MM.1S (cell line): ENCODE measurements around the gene GPHN.

Experiments
- CTCF ChIP-seq: fragments of 300-600 bp; sonication (generic); IDR thresholded peaks from 2 replicates; pipeline ENCODE4 v1.5.1; 2016; ENCODE audit warnings: antibody characterized with exemption, low read length, mixed read lengths
- EZH2 ChIP-seq: fragments of 300-600 bp; sonication (generic); optimal IDR thresholded peaks from 2 replicates; pipeline ENCODE3; 2017; ENCODE audit warnings: low read depth, mild to moderate bottlenecking, antibody characterized with exemption, low read length, mixed read lengths

GRCh38 chr14:67018720-67019119 lies 510.8 kb downstream of the GPHN start:
- no peak for TF ChIP-seq CTCF
- no peak for TF ChIP-seq EZH2
